Ovary (tissue), 1 donor: Measurements from ENCODE around the gene PHAF1.

Source experiments
- EP300 ChIP-seq: sonication (generic); formaldehyde crosslinking; IDR thresholded peaks from one replicate; pipeline ENCODE4 v1.6.1; 2017; ENCODE audit warnings: antibody characterized with exemption
- POLR2A ChIP-seq: fragments of 450-650 bp; IDR thresholded peaks from one replicate; pipeline ENCODE4 v1.6.1; 2017; ENCODE audit warnings: antibody characterized with exemption, mild to moderate bottlenecking, moderate library complexity

GRCh38 chr16:67193536-67193935, 83.8 kb downstream of the PHAF1 start:
- TF ChIP-seq POLR2A, result no peak
- no peak for TF ChIP-seq EP300
